ENCODE results near the gene ZFYVE27.
"Not testable (repeated sequence)": the region's sequence is repeated elsewhere in the genome, so short reads cannot be mapped to it uniquely, and the experiment has no call there.

ZFYVE27 gene, protein sequence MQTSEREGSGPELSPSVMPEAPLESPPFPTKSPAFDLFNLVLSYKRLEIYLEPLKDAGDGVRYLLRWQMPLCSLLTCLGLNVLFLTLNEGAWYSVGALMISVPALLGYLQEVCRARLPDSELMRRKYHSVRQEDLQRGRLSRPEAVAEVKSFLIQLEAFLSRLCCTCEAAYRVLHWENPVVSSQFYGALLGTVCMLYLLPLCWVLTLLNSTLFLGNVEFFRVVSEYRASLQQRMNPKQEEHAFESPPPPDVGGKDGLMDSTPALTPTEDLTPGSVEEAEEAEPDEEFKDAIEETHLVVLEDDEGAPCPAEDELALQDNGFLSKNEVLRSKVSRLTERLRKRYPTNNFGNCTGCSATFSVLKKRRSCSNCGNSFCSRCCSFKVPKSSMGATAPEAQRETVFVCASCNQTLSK

DNA sequence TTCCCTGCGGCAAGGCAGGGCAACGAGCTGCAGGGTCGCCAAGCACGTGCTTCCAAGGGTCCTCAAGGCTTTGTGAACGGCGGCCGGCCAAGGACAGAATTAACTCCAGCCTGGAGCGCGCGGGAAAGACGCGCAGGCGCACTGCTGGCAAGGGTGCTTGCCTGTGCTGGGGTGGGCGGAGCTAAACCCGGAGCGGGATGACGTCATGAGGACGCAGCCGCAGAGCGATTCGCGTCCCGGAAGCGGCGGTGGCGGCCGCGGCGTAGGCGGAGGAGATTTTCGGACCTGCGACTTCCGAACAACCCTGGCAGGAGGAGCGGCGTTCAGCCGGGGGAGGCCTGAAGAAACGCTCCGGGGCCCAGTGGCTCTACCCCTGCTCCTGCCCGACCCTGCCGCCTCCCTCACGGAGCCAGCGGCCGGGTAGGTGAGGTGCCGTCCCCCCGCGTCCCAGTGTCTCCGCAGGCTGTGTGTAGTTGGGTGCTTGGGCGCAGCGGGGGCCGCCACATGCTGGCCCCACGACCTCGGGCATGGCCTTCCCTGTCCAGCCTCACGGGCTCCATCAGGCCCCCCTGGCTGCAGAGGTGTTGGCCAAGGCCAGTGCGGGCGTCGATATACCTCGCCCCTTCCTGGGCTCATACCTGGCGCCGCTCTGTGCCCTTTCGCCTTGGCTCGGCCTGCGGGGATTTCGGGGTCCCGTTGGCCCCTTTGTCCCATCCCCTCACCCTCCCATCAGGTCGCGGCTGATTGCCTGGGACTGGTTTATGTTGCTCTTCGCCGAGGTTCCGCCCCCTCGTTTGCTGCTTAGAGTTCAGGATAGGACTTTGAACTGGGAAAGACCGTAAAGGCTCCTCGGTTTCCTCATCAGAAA, at the start of gene ZFYVE27:
ZFYVE27 (plus strand) TSS at position 227 of the 868 bp plus-strand sequence. CDS start 1,350 bp downstream, outside the sequence.
- peak; percentile 88 to 90 for DNase-seq (ENCODE audit: low read depth in 2 of 2)

DNA sequence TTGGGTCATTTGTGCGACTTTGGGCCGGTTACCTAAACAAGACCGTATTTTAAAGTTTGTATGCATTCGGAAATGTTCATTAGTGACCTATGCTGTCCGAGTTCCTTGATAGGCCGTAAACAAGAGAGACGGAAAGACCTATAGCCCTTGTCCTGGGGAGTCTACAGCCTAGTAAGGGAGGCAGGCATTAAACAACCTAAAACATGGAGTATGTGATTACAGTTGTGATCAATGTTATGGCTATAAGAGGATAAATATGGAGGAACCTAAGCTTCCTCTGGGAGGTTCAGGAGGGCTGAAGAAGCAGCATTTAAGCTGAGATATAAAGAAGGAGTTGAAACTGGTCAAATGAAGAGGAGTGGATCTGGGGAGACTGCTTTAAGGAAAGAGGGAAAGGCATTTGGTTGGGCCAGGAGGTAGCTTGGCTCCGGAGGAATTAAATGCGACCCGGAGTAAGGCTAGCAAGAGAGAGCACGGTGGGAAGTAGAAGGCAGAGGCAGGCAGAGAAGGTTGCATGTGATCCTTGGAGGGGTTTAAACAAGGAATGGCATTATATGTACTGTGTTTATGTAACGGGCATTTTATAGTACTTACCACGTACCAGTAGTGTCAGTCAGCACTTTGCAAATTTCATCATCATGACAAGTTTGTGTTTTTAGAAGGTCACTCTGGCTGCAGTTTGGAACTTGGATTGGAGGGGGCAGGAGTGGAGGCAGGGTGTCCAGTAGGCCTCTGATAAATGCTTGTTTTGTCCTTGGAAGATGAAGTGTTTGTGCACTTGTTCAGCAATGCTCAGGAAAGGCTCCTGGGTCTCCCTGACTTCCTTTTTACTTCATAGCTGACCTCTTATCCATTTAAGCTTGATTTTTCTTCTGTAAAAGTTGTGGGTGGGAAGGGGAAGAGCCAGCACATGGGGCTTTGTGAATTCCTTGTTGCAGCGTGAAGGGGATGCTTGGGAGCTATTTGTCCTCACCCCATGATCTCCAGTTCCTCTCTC, 48.8 kb upstream of the ZFYVE27 start:
- DNase-seq (ENCODE audit: low read depth in 2 of 2), result no peak

DNA sequence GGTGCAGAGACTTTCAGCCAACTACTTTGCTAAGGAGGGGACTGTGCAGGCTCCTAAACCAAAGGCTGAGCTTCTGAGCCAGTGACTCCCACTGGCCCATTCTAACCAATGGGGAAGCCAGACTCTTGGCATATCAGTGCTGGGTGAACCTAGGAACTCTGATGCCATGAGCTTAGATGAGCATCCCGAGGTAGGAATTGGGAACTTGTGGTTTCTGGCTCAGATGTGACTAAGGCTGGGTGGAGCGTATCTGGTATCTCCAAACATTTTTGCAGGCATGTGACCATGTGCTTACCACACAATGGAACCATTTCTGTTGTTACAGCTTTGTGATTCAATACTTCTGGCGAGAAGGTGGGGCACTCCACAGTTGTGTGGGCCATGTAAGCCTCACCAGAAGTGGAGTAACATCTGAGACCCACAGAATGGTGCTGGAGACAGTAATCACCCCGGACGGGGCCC, 47.3 kb upstream of the ZFYVE27 start:
- DNase-seq (ENCODE audit: low read depth in 2 of 2), result no peak

DNA sequence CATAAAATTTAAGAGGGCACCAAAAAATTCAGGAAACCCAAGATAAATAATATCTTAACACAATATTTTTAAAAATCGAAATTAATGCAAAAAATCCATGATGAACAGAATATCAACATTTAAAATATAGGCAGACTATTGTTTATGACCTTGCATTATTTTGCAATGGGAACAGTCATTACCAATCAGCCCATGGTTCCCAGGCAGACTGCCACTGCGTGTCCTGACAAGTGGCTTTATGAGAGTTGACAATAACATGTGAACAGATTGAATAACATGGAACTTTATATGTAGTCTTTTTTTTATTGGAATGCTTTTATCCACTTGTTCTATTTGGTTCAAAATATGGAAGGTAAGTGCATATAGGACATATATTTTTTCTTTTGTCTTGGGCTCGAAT, 46.8 kb upstream of the ZFYVE27 start:
- DNase-seq (ENCODE audit: low read depth in 2 of 2), result no peak

DNA sequence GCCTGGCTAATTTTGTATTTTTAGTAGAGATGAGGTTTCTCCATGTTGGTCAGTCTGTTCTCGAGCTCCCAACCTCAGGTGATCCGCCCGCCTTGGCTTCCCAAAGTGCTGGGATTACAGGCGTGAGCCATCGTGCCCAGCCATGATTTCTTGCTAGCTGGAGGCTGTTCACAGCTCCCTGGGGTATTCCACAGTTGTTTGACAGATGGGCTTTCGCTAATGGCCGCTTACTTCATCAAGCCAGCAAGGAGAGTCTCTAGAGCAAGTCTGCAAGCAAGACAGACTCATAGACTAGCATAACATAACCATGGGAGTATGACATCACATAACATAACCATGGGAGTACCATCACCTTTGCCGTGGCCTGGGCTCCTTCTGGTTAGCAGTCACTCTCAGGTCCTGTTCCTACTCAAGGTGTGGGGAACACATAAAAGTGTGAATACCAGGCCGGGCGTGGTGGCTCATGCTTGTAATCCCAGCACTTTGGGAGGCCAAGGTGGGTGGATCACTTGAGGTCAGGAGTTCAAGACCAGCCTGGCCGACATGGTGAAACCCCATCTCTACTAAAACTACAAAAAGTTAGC, 38.8 kb upstream of the ZFYVE27 start:
- DNase-seq (ENCODE audit: low read depth in 2 of 2), result not testable (repeated sequence)

DNA sequence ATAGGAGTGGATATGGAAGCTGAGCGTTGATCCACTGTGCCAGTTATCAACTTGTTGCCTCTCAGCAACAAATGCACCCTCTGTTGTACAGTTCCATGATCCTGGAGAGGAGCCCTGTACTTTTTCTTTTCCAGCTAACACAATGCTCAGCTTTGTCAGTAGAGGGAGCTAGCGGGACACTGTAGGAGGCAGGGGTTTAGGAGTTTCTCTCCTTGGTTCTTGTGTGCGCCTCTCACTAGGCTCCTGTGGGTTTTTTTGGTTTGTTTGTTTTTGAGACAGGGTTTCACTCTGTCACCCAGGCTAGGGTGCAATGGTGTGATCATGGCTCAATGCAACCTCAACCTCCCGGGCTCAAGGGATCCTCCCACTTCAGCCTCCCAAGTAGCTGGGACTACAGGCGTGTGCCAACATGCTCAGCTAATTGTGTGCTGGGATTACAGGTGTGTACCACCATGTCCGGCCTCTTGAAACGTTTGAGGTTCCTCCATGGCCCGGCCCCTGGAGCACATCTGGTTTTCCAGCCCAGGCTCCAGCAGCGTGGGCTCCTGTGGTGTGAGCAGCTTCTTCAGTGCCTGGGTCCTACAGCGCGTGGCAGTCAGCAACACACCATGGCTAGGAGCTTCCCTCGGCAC, 35.4 kb upstream of the ZFYVE27 start:
- DNase-seq (ENCODE audit: low read depth in 2 of 2), result no peak

DNA sequence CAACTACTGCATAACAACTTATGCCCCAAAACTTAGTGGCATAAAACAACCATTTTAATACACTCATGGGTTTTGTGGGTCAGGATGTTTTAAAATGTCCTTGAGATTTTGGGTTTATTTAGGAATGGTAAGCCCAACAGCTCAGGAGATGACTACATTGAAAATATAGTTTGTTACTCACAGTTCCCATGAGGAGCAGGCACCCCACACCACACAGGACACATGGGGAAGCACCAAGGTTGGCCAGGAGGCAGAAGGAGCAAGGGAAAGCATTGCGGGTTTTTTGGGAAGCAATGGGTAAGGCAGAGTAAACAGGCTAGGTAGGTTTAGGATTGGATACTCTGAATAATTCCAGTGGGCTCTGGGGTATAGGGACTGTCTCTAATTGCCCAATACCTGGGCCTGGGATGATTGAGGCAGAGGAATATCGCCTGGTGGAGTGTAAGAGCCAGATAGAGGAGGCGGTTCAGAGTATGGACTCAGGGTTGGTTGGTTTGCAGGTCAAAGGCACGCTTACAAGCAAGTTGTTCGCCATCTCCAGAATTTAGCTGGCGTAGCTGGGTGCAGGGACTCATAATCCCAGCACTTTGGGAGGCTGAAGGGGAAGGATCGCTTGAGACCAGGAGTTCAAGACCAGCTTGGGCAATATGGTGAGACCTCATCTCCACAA, 33.4 kb upstream of the ZFYVE27 start:
- no peak for DNase-seq (ENCODE audit: low read depth in 2 of 2)

DNA sequence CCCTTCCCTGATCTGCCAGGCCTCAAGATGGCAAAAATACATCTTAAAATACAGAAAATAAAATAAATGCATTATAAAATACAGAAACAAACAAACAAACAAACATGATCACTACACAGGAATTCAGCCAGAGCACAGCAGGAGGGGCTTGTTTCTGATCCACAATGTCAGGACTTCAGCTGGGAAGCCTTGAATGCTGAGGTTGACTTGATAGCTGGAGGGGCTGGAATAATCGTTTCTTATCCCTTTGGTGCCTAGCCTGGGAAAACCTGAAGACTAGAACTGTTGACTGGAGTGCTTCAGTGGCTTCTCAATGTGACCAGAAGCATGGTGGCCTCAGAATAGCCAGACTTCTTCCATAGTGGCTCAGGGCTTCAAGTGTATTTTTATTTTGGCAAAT, 32.6 kb upstream of the ZFYVE27 start:
- DNase-seq (ENCODE audit: low read depth in 2 of 2), result no peak

DNA sequence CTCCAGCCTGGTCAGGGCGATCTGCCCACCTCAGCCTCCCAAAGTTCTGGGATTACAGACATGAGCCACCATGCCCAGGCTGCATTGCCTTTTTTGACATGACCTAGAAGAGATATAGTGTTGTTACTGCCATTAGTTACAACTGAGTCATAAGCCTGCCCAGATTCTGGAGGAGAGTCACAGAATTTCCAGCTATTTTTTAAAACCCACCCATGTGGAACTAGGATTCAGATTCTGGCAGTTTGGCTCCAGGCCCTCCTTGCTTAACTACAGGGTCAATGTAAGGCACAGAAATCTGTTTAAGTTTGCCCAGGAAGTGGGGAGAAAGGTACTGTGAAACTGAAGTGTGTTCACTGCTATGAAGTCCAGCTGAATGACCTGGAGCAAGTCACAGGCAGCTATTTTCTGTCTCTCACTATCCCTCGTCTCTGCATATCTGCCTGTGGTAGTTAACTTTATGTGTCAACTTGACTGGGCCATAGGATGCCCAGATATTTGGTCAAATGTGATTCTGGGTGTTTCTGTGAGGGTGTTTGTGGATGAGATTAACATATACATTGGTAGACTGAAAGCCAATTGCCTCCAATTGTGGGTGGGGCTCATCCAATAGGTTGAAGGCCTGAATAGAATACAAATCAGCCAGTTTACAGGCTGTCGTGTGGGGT, 31.8 kb upstream of the ZFYVE27 start:
- DNase-seq (ENCODE audit: low read depth in 2 of 2), result no peak

DNA sequence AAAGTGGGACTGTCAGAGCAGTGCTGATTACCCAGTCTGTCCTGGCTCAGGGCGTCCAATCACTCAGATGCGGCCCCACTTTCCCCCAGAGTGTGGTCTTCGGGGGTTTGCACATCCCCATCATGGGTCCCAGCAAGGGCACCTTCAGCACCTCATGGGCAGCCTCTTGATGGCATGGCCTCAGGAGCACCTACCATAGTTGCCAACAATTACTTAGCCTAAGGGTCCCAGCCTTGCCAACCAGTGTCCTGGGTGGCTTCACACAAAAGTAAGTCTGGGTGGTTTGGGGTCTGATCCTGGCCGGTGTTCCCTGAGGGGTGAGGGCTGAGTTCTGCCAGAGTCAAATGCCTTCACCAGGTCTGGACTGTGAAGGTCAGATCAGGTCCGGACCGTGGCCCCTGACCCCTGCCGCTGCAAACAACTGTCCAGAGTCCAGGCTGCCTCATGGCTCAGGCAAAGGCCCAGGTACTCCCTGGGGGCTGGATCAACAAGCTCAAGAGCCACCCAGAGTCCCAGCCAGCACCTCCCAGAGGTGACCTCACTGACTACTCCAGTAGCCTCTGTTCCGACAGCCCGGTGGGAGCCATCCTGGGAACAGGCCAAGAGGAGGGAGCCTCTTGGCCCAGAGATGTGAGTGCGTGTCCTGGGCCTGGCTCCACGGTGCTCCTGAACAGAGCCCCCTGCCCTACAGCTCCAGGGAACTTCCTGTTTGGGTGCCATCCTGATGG, 29.6 kb upstream of the ZFYVE27 start:
- no peak for DNase-seq (ENCODE audit: low read depth in 2 of 2)

DNA sequence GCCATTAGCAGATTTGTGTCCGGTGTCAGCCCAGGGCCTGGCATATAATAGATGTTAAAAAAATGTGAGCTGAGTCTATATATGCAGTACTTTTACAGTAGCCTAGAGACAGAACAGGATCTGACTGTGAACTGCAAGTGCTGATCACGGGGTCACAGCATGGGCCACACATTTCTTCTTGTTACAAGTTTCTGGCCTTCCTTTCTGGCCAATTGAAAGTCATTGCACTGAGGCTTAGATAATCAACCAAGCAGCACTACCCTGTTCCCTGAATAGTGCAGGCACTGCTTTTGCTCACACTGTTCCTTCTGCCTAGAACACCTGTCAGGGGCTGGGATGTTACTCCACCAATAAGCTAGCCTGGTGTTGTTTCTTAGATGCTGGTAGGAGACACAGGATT, 28.8 kb upstream of the ZFYVE27 start:
- no peak for DNase-seq (ENCODE audit: low read depth in 2 of 2)

DNA sequence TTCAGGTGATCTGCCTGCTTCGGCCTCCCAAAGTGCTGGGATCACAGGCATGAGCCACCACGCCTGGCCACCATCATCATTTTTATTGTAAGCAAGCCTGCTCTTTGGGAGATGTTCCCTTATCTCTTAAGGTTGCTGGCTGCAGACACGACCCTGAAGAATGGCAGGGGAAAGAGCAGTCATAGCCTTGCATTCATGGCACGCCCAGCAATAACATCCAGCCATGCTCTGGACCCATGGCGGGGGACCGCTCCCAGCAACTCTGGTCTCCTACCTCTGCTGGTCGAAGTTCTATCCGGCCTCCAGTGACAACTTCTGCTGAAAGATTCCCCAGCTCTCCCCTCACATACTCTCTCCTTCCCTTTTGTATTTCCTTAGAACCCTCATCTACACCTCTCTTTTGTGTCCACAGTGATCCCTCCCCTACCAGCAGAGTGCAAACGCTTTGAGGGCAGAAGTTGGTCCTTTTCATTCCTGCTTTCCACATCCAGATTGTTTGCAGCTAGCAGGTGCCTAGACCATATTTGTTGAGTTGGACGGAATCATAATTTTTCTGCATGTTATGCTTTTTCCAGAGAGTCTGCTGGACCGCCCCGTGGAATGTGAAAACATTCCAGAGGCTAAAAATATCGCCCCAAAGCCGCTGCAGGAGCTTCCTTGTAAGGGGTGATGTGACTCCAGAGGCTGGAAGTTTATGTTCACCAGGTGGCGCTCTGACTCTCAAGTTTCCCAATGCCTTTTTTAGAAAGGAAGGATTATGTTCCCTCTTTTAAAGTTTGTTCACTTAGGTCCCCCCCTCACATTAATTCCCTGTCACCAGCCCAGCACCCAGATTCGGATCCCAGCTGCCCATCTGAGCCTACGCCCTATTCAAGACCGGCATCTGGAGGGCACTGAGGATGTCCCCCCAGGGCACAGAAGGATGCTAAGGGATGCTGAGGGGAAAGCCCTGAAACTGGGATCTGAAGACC, 27.7 kb upstream of the ZFYVE27 start:
- no peak for DNase-seq (ENCODE audit: low read depth in 2 of 2)

DNA sequence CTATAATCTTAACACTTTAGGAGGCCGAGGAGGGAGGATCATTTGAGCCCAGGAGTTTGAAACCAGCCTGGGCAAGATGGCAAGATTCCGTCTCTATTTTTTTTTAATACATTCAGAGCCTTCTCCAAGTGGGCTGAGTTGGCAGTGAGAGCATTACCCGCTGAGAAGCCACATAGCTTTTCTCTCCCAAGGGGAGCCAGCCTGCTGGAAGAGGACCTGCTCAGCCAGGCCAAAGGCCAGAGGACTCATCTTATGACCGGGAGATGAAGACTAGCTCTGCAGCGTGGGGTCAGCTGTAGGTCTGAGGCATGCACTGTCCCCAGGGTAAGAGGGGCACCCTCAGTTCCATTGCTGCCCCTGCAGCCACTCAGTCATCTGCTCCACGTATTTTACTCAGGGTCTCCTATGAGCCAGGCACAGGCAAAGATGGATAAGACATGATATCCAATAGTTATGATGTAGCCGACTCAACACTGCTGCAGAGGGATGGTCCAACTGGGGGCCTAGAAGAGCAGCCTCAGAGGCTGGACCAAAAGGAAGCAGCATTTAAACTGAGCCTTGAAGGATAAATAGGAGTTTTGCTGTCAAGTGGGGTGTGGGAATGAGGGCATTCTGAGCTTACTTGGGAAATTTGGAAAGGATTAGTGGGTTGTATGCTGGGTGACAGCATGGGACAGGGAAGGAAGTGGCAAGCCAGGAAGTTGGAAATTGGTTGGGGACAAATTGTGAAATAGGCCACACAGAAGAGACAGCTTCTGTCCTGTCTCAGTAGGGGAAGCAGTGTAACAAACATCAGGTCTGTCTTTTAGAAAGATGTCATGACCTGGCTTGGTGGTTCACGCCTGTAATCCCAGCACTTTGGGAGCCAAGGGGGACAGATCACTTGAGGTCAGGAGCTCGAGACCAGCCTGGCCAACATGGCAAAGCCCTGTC, 25.0 kb upstream of the ZFYVE27 start:
- DNase-seq (ENCODE audit: low read depth in 2 of 2), result no peak

DNA sequence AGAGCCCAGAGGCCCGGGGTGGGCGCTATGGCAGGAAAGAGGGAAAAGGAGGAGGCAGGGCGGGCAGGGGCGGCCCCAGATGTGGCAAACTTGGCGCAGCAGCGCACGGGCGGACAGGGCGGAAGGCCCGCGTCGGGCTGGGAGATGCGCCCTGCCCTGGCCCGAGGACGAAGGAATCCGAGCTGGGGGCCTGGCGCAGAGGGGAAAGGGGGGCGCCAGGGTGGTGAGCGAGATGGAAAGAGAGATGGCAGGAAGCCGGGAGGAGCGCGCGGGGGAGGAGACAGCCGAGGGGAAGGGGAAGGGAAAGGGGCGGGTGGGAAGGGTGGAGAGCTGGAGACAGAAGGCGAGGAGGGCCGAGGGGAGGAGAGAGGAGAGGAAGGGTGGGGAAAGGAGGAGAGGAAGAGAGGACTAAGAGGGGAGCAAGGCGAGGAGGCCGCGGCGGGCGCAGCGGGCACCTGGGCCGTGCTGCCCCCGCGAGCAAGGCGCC, 23.5 kb upstream of the ZFYVE27 start, which contains the start of gene MARVELD1:
MARVELD1 (plus strand) TSS at position 392 of the 487 bp plus-strand sequence. CDS start 147 bp downstream, outside the sequence.
- no peak for DNase-seq (ENCODE audit: low read depth in 2 of 2)

DNA sequence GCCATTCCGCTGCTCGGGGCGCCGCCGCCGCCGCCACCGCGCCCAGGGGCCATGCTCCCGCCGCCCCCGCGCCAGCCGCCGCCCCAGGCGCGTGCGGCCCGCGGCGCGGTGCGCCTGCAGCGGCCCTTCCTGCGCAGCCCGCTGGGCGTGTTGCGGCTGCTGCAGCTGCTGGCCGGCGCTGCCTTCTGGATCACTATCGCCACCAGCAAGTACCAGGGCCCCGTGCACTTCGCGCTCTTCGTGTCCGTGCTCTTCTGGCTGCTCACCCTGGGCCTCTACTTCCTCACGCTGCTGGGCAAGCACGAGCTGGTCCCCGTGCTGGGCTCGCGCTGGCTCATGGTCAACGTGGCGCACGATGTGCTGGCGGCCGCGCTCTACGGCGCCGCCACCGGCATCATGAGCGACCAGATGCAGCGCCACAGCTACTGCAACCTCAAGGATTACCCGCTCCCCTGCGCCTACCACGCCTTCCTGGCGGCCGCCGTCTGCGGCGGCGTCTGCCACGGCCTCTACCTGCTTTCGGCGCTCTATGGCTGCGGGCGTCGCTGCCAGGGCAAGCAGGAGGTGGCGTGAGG, 23.0 kb upstream of the ZFYVE27 start:
- DNase-seq (ENCODE audit: low read depth in 2 of 2), result peak in 1 of 2 donors; percentile 24

Measured in stimulated activated CD8-positive, alpha-beta memory T cell treated with anti-CD3 and anti-CD28 coated beads, Interleukin-15, amount 100 ng/mL, for 4 hours (primary cell).